HEK293 (cell line): ENCODE results near the gene BCAS3.
A peak's percentile ranks its signal among the peaks of the same experiment; 100 is the strongest.

ENCODE experiments used
- ELK4 ChIP-seq: IDR thresholded peaks from 2 replicates; pipeline ENCODE4 v1.6.1; 2011; ENCODE audit warnings: mild to moderate bottlenecking, low read depth, low read length, borderline replicate concordance
- GLI2 ChIP-seq: fragments of 450-650 bp; formaldehyde crosslinking; IDR thresholded peaks from 2 replicates; pipeline ENCODE4; 2017; ENCODE audit warnings: missing biosample characterization, missing genetic modification characterization, low read depth, borderline replicate concordance
- REPIN1 ChIP-seq: fragments of 450-650 bp; formaldehyde crosslinking; IDR thresholded peaks from 2 replicates; pipeline ENCODE4 v1.5.1; 2017; ENCODE audit warnings: missing biosample characterization, missing genetic modification characterization, low read depth
- SP7 ChIP-seq: fragments of 450-650 bp; formaldehyde crosslinking; IDR thresholded peaks from 2 replicates; pipeline ENCODE4 v1.5.1; 2016; ENCODE audit warnings: missing biosample characterization, missing genetic modification characterization
- TRIM28 ChIP-seq: IDR thresholded peaks from 2 replicates; pipeline ENCODE4 v1.6.1; 2011; ENCODE audit warnings: low read length, control low read depth, borderline replicate concordance
- ZBTB10 ChIP-seq: fragments of 450-650 bp; formaldehyde crosslinking; IDR thresholded peaks from 2 replicates; pipeline ENCODE4 v1.5.1; 2016; ENCODE audit warnings: missing biosample characterization, missing genetic modification characterization
- ZBTB44 ChIP-seq: fragments of 450-650 bp; IDR thresholded peaks from 2 replicates; pipeline ENCODE4 v1.5.1; 2018; ENCODE audit warnings: missing biosample characterization, mild to moderate bottlenecking, missing genetic modification characterization
- ZBTB48 ChIP-seq: fragments of 450-650 bp; formaldehyde crosslinking; IDR thresholded peaks from 2 replicates; pipeline ENCODE4 v1.5.1; 2016; ENCODE audit warnings: missing biosample characterization, missing genetic modification characterization
- ZBTB7A ChIP-seq: fragments of 450-650 bp; formaldehyde crosslinking; IDR thresholded peaks from 2 replicates; pipeline ENCODE4 v1.5.1; 2016; ENCODE audit warnings: low read depth, missing biosample characterization, missing genetic modification characterization
- ZFHX2 ChIP-seq: fragments of 450-650 bp; formaldehyde crosslinking; conservative IDR thresholded peaks from 2 replicates; pipeline ENCODE4 v1.5.1; 2016; ENCODE audit warnings: missing biosample characterization, missing genetic modification characterization
- ZIC2 ChIP-seq: fragments of 450-650 bp; formaldehyde crosslinking; IDR thresholded peaks from 2 replicates; pipeline ENCODE4 v1.5.1; 2016; ENCODE audit warnings: missing biosample characterization, missing genetic modification characterization
- ZNF114 ChIP-seq: fragments of 450-650 bp; formaldehyde crosslinking; IDR thresholded peaks from 2 replicates; pipeline ENCODE4 v1.5.0; 2017; ENCODE audit warnings: missing biosample characterization, missing genetic modification characterization
- ZNF138 ChIP-seq: fragments of 450-650 bp; formaldehyde crosslinking; IDR thresholded peaks from 2 replicates; pipeline ENCODE4 v1.5.1; 2016; ENCODE audit warnings: missing biosample characterization, missing genetic modification characterization, borderline replicate concordance
- ZNF2 ChIP-seq: fragments of 450-650 bp; formaldehyde crosslinking; IDR thresholded peaks from 2 replicates; pipeline ENCODE4 v1.5.1; 2016; ENCODE audit warnings: missing biosample characterization, missing genetic modification characterization
- ZNF266 ChIP-seq: fragments of 450-650 bp; formaldehyde crosslinking; IDR thresholded peaks from 2 replicates; pipeline ENCODE4 v1.5.1; 2016; ENCODE audit warnings: missing biosample characterization, missing genetic modification characterization, low read depth
- ZNF274 ChIP-seq, 2 experiments: fragments of 200-500 bp in 1 of 2; fragments of 450-650 bp in 1 of 2; sonication (Bioruptor generic) in 1 of 2; formaldehyde crosslinking in 1 of 2; IDR thresholded peaks; 2 replicates each; pipeline versions ENCODE4 v1.5.1 to v1.6.1; 2014 to 2016; ENCODE audit warnings: borderline replicate concordance in 1 of 2, inconsistent platforms in 1 of 2, low read length in 1 of 2, missing biosample characterization in 1 of 2, missing genetic modification characterization in 1 of 2
- ZNF350 ChIP-seq: fragments of 450-650 bp; formaldehyde crosslinking; IDR thresholded peaks from 2 replicates; pipeline ENCODE4 v1.5.0; 2017; ENCODE audit warnings: missing biosample characterization, mild to moderate bottlenecking, missing genetic modification characterization
- ZNF404 ChIP-seq: fragments of 450-650 bp; formaldehyde crosslinking; IDR thresholded peaks from 2 replicates; pipeline ENCODE4 v1.5.1; 2017; ENCODE audit warnings: missing biosample characterization, missing genetic modification characterization
- ZNF416 ChIP-seq: fragments of 450-650 bp; formaldehyde crosslinking; IDR thresholded peaks from 2 replicates; pipeline ENCODE4 v1.5.1; 2016; ENCODE audit warnings: missing biosample characterization, missing genetic modification characterization
- ZNF513 ChIP-seq: fragments of 450-650 bp; IDR thresholded peaks from 2 replicates; pipeline ENCODE4 v1.5.1; 2018; ENCODE audit warnings: missing biosample characterization, missing genetic modification characterization
- ZNF548 ChIP-seq: fragments of 450-650 bp; formaldehyde crosslinking; IDR thresholded peaks from 2 replicates; pipeline ENCODE4 v1.5.1; 2016; ENCODE audit warnings: missing biosample characterization, missing genetic modification characterization
- ZNF623 ChIP-seq: fragments of 450-650 bp; formaldehyde crosslinking; IDR thresholded peaks from 2 replicates; pipeline ENCODE4 v1.5.1; 2016; ENCODE audit warnings: missing biosample characterization, missing genetic modification characterization
- ZNF629 ChIP-seq: fragments of 450-650 bp; formaldehyde crosslinking; IDR thresholded peaks from 2 replicates; pipeline ENCODE4 v1.5.1; 2017; ENCODE audit warnings: missing biosample characterization, missing genetic modification characterization
- ZNF664 ChIP-seq: fragments of 450-650 bp; formaldehyde crosslinking; IDR thresholded peaks from 2 replicates; pipeline ENCODE4 v1.5.1; 2016; ENCODE audit warnings: missing biosample characterization, missing genetic modification characterization
- ZNF670 ChIP-seq: fragments of 450-650 bp; formaldehyde crosslinking; IDR thresholded peaks from 2 replicates; pipeline ENCODE4 v1.5.1; 2016; ENCODE audit warnings: missing biosample characterization, missing genetic modification characterization, low read depth
- ZNF677 ChIP-seq: fragments of 450-650 bp; IDR thresholded peaks from 2 replicates; pipeline ENCODE4 v1.5.0; 2018; ENCODE audit warnings: missing biosample characterization, mild to moderate bottlenecking, missing genetic modification characterization, moderate library complexity
- ZNF747 ChIP-seq: fragments of 450-650 bp; formaldehyde crosslinking; IDR thresholded peaks from 2 replicates; pipeline ENCODE4 v1.5.1; 2016; ENCODE audit warnings: missing biosample characterization, missing genetic modification characterization
- ZSCAN23 ChIP-seq: fragments of 450-650 bp; formaldehyde crosslinking; IDR thresholded peaks from 2 replicates; pipeline ENCODE4 v1.5.1; 2016; ENCODE audit warnings: missing biosample characterization, missing genetic modification characterization
- ZXDB ChIP-seq: fragments of 450-650 bp; formaldehyde crosslinking; IDR thresholded peaks from 2 replicates; pipeline ENCODE4 v1.5.1; 2016; ENCODE audit warnings: missing biosample characterization, missing genetic modification characterization
- TF ChIP-seq, protein P1 (sequence below): fragments of 450-650 bp; formaldehyde crosslinking; IDR thresholded peaks from 2 replicates; pipeline ENCODE4 v1.5.1; 2017; ENCODE audit warnings: missing biosample characterization, missing genetic modification characterization

The BCAS3 gene

GRCh38 chr17:61393904-61394629 is 716.4 kb downstream of the BCAS3 start (continued):
- no peak for TF ChIP-seq ZNF670 (tag by site-specific recombination)
- TF ChIP-seq GLI2 (tag by site-specific recombination): no peak
- no peak for TF ChIP-seq REPIN1 (tag by site-specific recombination)
- TF ChIP-seq TRIM28: 0 out of 2 replicates have a peak, but pooled peaks have one; percentile 50
- no peak for TF ChIP-seq ZNF274 (IDR thresholded peaks at IDR 0.05; ENCODE audit: low read length)
- no peak for TF ChIP-seq ZNF274 (tag by site-specific recombination; IDR thresholded peaks at IDR 0.05; ENCODE audit: borderline replicate concordance)
- no peak for TF ChIP-seq ZSCAN23 (tag by site-specific recombination)
- no peak for TF ChIP-seq ELK4
- no peak for TF ChIP-seq ZNF416 (tag by site-specific recombination)
- TF ChIP-seq ZNF548 (tag by site-specific recombination): no peak
- peak; percentile 70 for TF ChIP-seq ZFHX2 (tag by site-specific recombination)
- TF ChIP-seq ZBTB7A (tag by site-specific recombination): no peak
- TF ChIP-seq ZBTB48 (tag by site-specific recombination): 0 out of 2 replicates have a peak, but pooled peaks have one; percentile 22
- TF ChIP-seq ZBTB44 (tag by site-specific recombination): no peak
- no peak for TF ChIP-seq SP7 (tag by site-specific recombination)
- TF ChIP-seq ZNF513 (tag by site-specific recombination): no peak
- no peak for TF ChIP-seq ZNF350
- TF ChIP-seq, protein P1, sequence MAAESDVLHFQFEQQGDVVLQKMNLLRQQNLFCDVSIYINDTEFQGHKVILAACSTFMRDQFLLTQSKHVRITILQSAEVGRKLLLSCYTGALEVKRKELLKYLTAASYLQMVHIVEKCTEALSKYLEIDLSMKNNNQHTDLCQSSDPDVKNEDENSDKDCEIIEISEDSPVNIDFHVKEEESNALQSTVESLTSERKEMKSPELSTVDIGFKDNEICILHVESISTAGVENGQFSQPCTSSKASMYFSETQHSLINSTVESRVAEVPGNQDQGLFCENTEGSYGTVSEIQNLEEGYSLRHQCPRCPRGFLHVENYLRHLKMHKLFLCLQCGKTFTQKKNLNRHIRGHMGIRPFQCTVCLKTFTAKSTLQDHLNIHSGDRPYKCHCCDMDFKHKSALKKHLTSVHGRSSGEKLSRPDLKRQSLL (tag by site-specific recombination): no peak
- TF ChIP-seq ZNF2 (tag by site-specific recombination): no peak
- no peak for TF ChIP-seq ZBTB10 (tag by site-specific recombination)
- TF ChIP-seq ZNF623 (tag by site-specific recombination): no peak
- TF ChIP-seq ZNF266 (tag by site-specific recombination): no peak
- no peak for TF ChIP-seq ZNF138 (tag by site-specific recombination)
- TF ChIP-seq ZNF404 (tag by site-specific recombination): no peak
- peak; percentile 60 for TF ChIP-seq ZIC2
- TF ChIP-seq ZNF664 (tag by site-specific recombination): no peak
- no peak for TF ChIP-seq ZNF114 (tag by site-specific recombination)
- no peak for TF ChIP-seq ZNF677 (tag by site-specific recombination)
- no peak for TF ChIP-seq ZXDB
- no peak for TF ChIP-seq ZNF629
- no peak for TF ChIP-seq ZNF747 (tag by site-specific recombination)
